Keratinocyte (primary cell): ENCODE data around the gene DIDO1.

Experiments
- EZH2 ChIP-seq: IDR thresholded peaks from one replicate; pipeline ENCODE4 v1.6.1; 2012; ENCODE audit warnings: inconsistent platforms, mild to moderate bottlenecking, low read length, moderate library complexity
- TF ChIP-seq, protein P1 (sequence below), 3 experiments: IDR thresholded peaks in 1 of 3; conservative IDR thresholded peaks in 1 of 3; optimal IDR thresholded peaks in 1 of 3; 2 replicates in 2 of 3; 3 replicates in 1 of 3; pipeline versions ENCODE3 to v1.5.1; 2011; ENCODE audit warnings: low read length in 3 of 3, mild to moderate bottlenecking in 3 of 3, moderate library complexity in 2 of 3, control low read depth in 1 of 3, inconsistent platforms in 1 of 3; ENCODE audit not compliant: insufficient read depth in 2 of 3; ENCODE audit errors: extremely low read depth in 1 of 3

DNA sequence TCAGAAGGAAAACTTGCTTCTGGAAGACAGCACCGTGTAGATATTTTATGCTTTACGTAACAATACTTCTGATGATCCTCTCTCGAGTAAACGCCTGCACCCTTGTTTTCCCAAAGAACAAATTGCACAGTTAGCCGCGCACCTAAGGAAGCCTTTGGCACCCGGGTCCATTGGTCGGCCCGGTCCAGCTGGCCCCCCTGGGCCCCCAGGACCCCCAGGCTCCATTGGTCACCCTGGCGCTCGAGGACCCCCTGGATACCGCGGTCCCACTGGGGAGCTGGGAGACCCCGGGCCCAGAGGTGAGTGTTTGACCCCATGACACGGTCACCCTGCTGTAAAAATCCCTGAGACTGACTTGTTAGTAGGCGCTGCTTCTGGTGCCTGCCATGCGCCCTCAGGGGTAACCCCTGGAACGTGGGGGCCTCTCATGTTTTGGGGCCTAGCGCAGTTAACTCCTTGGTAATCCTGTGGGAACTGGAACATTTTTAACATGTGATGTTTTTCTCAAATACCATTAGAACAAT lies 89.3 kb downstream of the DIDO1 start:
- TF ChIP-seq, protein P1, sequence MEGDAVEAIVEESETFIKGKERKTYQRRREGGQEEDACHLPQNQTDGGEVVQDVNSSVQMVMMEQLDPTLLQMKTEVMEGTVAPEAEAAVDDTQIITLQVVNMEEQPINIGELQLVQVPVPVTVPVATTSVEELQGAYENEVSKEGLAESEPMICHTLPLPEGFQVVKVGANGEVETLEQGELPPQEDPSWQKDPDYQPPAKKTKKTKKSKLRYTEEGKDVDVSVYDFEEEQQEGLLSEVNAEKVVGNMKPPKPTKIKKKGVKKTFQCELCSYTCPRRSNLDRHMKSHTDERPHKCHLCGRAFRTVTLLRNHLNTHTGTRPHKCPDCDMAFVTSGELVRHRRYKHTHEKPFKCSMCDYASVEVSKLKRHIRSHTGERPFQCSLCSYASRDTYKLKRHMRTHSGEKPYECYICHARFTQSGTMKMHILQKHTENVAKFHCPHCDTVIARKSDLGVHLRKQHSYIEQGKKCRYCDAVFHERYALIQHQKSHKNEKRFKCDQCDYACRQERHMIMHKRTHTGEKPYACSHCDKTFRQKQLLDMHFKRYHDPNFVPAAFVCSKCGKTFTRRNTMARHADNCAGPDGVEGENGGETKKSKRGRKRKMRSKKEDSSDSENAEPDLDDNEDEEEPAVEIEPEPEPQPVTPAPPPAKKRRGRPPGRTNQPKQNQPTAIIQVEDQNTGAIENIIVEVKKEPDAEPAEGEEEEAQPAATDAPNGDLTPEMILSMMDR (optimal IDR thresholded peaks at IDR 0.05 in 1 of 3, IDR thresholded peaks at IDR 0.05 in 1 of 3, conservative IDR thresholded peaks at IDR 0.05 in 1 of 3; ENCODE audit: extremely low read depth in 1 of 3, insufficient read depth in 2 of 3, low read length in 3 of 3) = no peak
- TF ChIP-seq EZH2 = no peak
